K562 (cell line): ENCODE measurements around the gene TMTC3. TPM values are rescaled to one million over a fixed set of nuclear protein-coding genes. Genes with fewer than 3 reads are reported as not detected.

ENCODE experiments used
- ATAC-seq: fragments of 200-7000 bp; cut with Tn5 transposase; 3 replicates; pipeline ENCODE4 v1.9.1; 2020; ENCODE audit warnings: moderate library complexity
- BruUV-seq: library from RNA; stranded (reverse); fragments of 400-500 nt; replicated peaks from 2 replicates; lab custom pipeline; 2021; lab: Mats Ljungman, UMichigan
- CTCF ChIA-PET: fragments of 300-600 bp; formaldehyde crosslinking; extraction: SDS; loops from one replicate; lab custom pipeline; 2021; ENCODE audit warnings: low intra/inter-chr PET ratio; lab: Yijun Ruan, JAX
- POLR2A ChIA-PET: fragments of 300-600, 350-650 bp; sonication (Branson Sonifier 250); formaldehyde crosslinking; extraction: SDS; loops from one replicate; lab custom pipeline; 2021; ENCODE audit warnings: antibody characterized with exemption, inconsistent platforms; lab: Yijun Ruan, JAX
- DNase-seq, 4 experiments: peaks; one replicate each; pipeline versions ENCODE4 v3.0.0 to v3.0.0-alpha.2; 2011 to 2018; ENCODE audit warnings: low spot score in 3 of 4, mixed read lengths in 3 of 4; ENCODE audit errors: extremely low read depth in 1 of 4
- FAIRE-seq: peaks from 2 replicates; lab custom pipeline; 2011; peaks lifted over from hg19 to GRCh38; lab: Jason Lieb, UNC
- H2AFZ ChIP-seq: 2 replicates; pipeline ENCODE4 v1.6.0; 2011; ENCODE audit warnings: low read depth, low read length, control low read depth, inconsistent platforms
- H3K27ac ChIP-seq: fragments of 200-600 bp; 3 replicates; pipeline ENCODE4 v1.8.0; 2011; ENCODE audit warnings: low read depth, mild to moderate bottlenecking, control low read depth, inconsistent platforms, low read length, moderate library complexity, mixed read lengths; ENCODE audit errors: extremely low read depth
- H3K27me3 ChIP-seq, 2 experiments: fragments of 300-600 bp in 1 of 2; 2 replicates in 1 of 2; 3 replicates in 1 of 2; pipeline versions ENCODE4 v1.6.0 to v1.8.0; 2011; ENCODE audit warnings: inconsistent platforms in 2 of 2, low read length in 2 of 2, mild to moderate bottlenecking in 1 of 2, mixed read lengths in 1 of 2, moderate library complexity in 1 of 2; ENCODE audit not compliant: control insufficient read depth in 2 of 2, insufficient read depth in 2 of 2
- H3K36me3 ChIP-seq: fragments of 300-600 bp; 3 replicates; pipeline ENCODE4 v1.8.0; 2011; ENCODE audit warnings: mild to moderate bottlenecking, low read length, inconsistent platforms; ENCODE audit not compliant: control insufficient read depth, insufficient read depth
- H3K4me1 ChIP-seq, 2 experiments: fragments of 200-600 bp in 1 of 2; replicated peaks in 1 of 2; 2 replicates in 1 of 2; 3 replicates in 1 of 2; pipeline versions ENCODE4 v1.5.1 to v1.8.0; 2011; ENCODE audit warnings: inconsistent platforms in 2 of 2, low read length in 2 of 2, mild to moderate bottlenecking in 1 of 2, mixed read lengths in 1 of 2, moderate library complexity in 1 of 2; ENCODE audit not compliant: control insufficient read depth in 2 of 2, insufficient read depth in 2 of 2
- H3K4me2 ChIP-seq: 2 replicates; pipeline ENCODE4 v1.6.1; 2011; ENCODE audit warnings: low read length, control low read depth, inconsistent platforms, mixed read lengths; ENCODE audit not compliant: insufficient read depth
- H3K4me3 ChIP-seq: fragments of 200-600 bp; sonication (generic), shearing (Covaris generic); 2 replicates; pipeline ENCODE4 v1.5.1; 2016; ENCODE audit warnings: control low read depth, inconsistent platforms
- H3K79me2 ChIP-seq: fragments of 200-600 bp; 3 replicates; pipeline ENCODE4 v1.8.0; 2011; ENCODE audit warnings: low read length, inconsistent platforms; ENCODE audit not compliant: control insufficient read depth, insufficient read depth
- H3K9ac ChIP-seq, 2 experiments: 2 replicates each; pipeline versions ENCODE4 v1.6.0 to v1.6.1; 2011; ENCODE audit warnings: low read depth in 2 of 2, low read length in 2 of 2, control low read depth in 1 of 2, inconsistent platforms in 1 of 2, mild to moderate bottlenecking in 1 of 2, mixed read lengths in 1 of 2; ENCODE audit not compliant: insufficient read depth in 1 of 2
- H3K9me1 ChIP-seq: one replicate; pipeline ENCODE4 v1.6.0; 2011; ENCODE audit warnings: inconsistent platforms, mild to moderate bottlenecking, low read length, moderate library complexity; ENCODE audit not compliant: control insufficient read depth, insufficient read depth
- H3K9me3 ChIP-seq: replicated peaks from 2 replicates; pipeline ENCODE4 v1.5.1; 2011; ENCODE audit warnings: low read depth, low read length, inconsistent platforms; ENCODE audit not compliant: control insufficient read depth, insufficient read depth
- H4K20me1 ChIP-seq: replicated peaks from 2 replicates; pipeline ENCODE4 v1.6.1; 2011; ENCODE audit warnings: low read length, inconsistent platforms, mixed read lengths; ENCODE audit not compliant: control insufficient read depth, insufficient read depth
- CBX5 ChIP-seq: IDR thresholded peaks from 2 replicates; pipeline ENCODE4 v1.6.1; 2014; ENCODE audit warnings: low read depth, borderline replicate concordance
- EGR1 ChIP-seq: fragments of 450-650 bp; conservative IDR thresholded peaks from 2 replicates; pipeline ENCODE4 v1.6.1; 2017; ENCODE audit warnings: mild to moderate bottlenecking
- HIVEP1 ChIP-seq: fragments of 250-450 bp; sonication (Bioruptor Pico); IDR thresholded peaks from 2 replicates; pipeline ENCODE4 v1.4.0; 2020; ENCODE audit warnings: mild to moderate bottlenecking
- HMG20A ChIP-seq: fragments of 450-650 bp; formaldehyde crosslinking; conservative IDR thresholded peaks from 2 replicates; pipeline ENCODE4 v1.4.0; 2020; ENCODE audit warnings: mild to moderate bottlenecking, mixed read lengths
- ILK ChIP-seq: fragments of 450-650 bp; IDR thresholded peaks from 2 replicates; pipeline ENCODE4 v1.6.1; 2016; ENCODE audit warnings: missing genetic modification characterization, low read depth, mild to moderate bottlenecking, missing compliant biosample characterization, moderate library complexity, borderline replicate concordance
- KDM5B ChIP-seq: fragments of 200-600 bp; sonication (generic); IDR thresholded peaks from 2 replicates; pipeline ENCODE4 v1.6.1; 2012; ENCODE audit warnings: low read depth, mild to moderate bottlenecking, moderate library complexity, low read length, control low read depth, inconsistent platforms; ENCODE audit not compliant: insufficient replicate concordance
- POLR2A ChIP-seq: fragments of 450-650 bp; conservative IDR thresholded peaks from 2 replicates; pipeline ENCODE4 v1.6.1; 2016
- PTRF ChIP-seq: fragments of 450-650 bp; IDR thresholded peaks from 2 replicates; pipeline ENCODE4 v1.6.1; 2016; ENCODE audit warnings: mild to moderate bottlenecking, missing genetic modification characterization, missing compliant biosample characterization
- RBM22 ChIP-seq: fragments of 200-400 bp; formaldehyde crosslinking; IDR thresholded peaks from 2 replicates; pipeline ENCODE4 v1.6.1; 2018; ENCODE audit warnings: low read length, low read depth; ENCODE audit not compliant: poor library complexity, severe bottlenecking
- SMARCE1 ChIP-seq: fragments of 450-650 bp; IDR thresholded peaks from 2 replicates; pipeline ENCODE4 v1.7.1; 2016; ENCODE audit warnings: mild to moderate bottlenecking
- XRCC5 ChIP-seq: fragments of 200-400 bp; formaldehyde crosslinking; IDR thresholded peaks from 2 replicates; pipeline ENCODE4 v1.6.1; 2017; ENCODE audit warnings: low read depth, mild to moderate bottlenecking, low read length
- ZC3H4 ChIP-seq: sonication (generic); formaldehyde crosslinking; IDR thresholded peaks from 2 replicates; pipeline ENCODE4 v1.9.0; 2021; ENCODE audit warnings: missing genetic modification reagents, borderline replicate concordance
- ZKSCAN8 ChIP-seq: fragments of 200-800 bp; sonication (Bioruptor generic); IDR thresholded peaks from 2 replicates; pipeline ENCODE4 v1.6.1; 2016; ENCODE audit warnings: missing genetic modification characterization, missing compliant biosample characterization
- ZNF217 ChIP-seq: sonication (generic); formaldehyde crosslinking; IDR thresholded peaks from 2 replicates; pipeline ENCODE4 v1.8.0; 2022; ENCODE audit warnings: mild to moderate bottlenecking, missing genetic modification reagents
- ZNF639 ChIP-seq, 2 experiments: fragments of 200-800 bp in 1 of 2; sonication (Bioruptor generic) in 1 of 2; sonication (generic) in 1 of 2; formaldehyde crosslinking in 1 of 2; IDR thresholded peaks in 1 of 2; conservative IDR thresholded peaks in 1 of 2; 2 replicates each; pipeline versions ENCODE4 v1.5.0 to v1.6.1; 2016 to 2020; ENCODE audit warnings: missing compliant biosample characterization in 1 of 2, missing genetic modification characterization in 1 of 2, missing genetic modification reagents in 1 of 2
- ZNF695 ChIP-seq: fragments of 450-650 bp; formaldehyde crosslinking; IDR thresholded peaks from 2 replicates; pipeline ENCODE4 v1.4.0; 2020; ENCODE audit warnings: mild to moderate bottlenecking, moderate library complexity
- in situ Hi-C: fragments of 300-500 bp; cut with MboI; formaldehyde crosslinking; loops from 4 replicates; pipeline ENCODE4 v1.15.0; 2018; ENCODE audit warnings: inconsistent platforms, mixed read lengths
- intact Hi-C: fragments of 100-400 bp; cut with micrococcal nuclease; formaldehyde crosslinking; loops from 2 replicates; pipeline ENCODE4 v1.14.2; 2022
- polyA plus RNA-seq, 8 experiments: library from polyadenylated mRNA; depleted of rRNA in 4 of 8; stranded (reverse) in 5 of 8; unstranded in 3 of 8; fragments of >200 nt; fragmentation: Nextera tagmentation in 2 of 8; fragmentation: Illumina TruSeq in 1 of 8; extraction: Ambion mirVana in 2 of 8; extraction: Trizol in 1 of 8; gene quantifications; 2 replicates each; pipeline versions ENCODE4 v1.2.1 to v1.2.3, GENCODE V29; 2011 to 2014; ENCODE audit warnings: inconsistent platforms in 1 of 8, missing spikeins in 1 of 8
- total RNA-seq, 7 experiments: library from RNA; depleted of rRNA in 6 of 7; stranded (reverse); fragments of >200 nt in 6 of 7; fragmentation: Illumina TruSeq in 2 of 7; extraction: Trizol in 2 of 7; gene quantifications; 2 replicates each; pipeline versions ENCODE4 v1.2.1 to v1.2.3, GENCODE V29; 2011 to 2021; ENCODE audit warnings: low replicate concordance in 1 of 7
- TF ChIP-seq, protein P1 (sequence below): sonication (generic); IDR thresholded peaks from 2 replicates; pipeline ENCODE4 v1.6.1; 2016
- TF ChIP-seq, protein P2 (sequence below), 2 experiments: fragments of 450-650 bp in 1 of 2; sonication (generic) in 1 of 2; formaldehyde crosslinking; conservative IDR thresholded peaks; 2 replicates each; pipeline versions ENCODE4 v1.4.0 to v1.8.1; 2020 to 2022; ENCODE audit warnings: mild to moderate bottlenecking in 1 of 2, missing genetic modification reagents in 1 of 2

The TMTC3 gene
- total and polyA plus RNA-seq, 9 of the 15 experiments (the other 6 are each of a cell fraction or from before 2014, with no cell fraction given): 1.9 to 9.8 (median 4.7) TPM

GRCh38 chr12:88218293-88218692, 76.2 kb downstream of the TMTC3 start:
- FAIRE-seq (no peak), ATAC-seq (no peak), DNase-seq (no peak)
- H3K9ac ChIP-seq: no peak overlapping the region
- in situ Hi-C loops: no loop called here
- no peaks in the 10 kb centered on the region for H3K79me2 ChIP-seq
- POLR2A ChIA-PET: no interaction called here
- H3K9me1 ChIP-seq: no peaks in the 10 kb centered on the region
- no peaks in the 10 kb centered on the region for H3K9me3 ChIP-seq
- no TSS peak for BruUV-seq
- CTCF ChIA-PET: no interaction called here
- no peak overlapping the region for H2AFZ ChIP-seq
- H3K4me3 ChIP-seq: no peak overlapping the region
- H4K20me1 ChIP-seq: no peaks in the 10 kb centered on the region
- no peak overlapping the region for H3K4me2 ChIP-seq
- TF ChIP-seq, protein P1, sequence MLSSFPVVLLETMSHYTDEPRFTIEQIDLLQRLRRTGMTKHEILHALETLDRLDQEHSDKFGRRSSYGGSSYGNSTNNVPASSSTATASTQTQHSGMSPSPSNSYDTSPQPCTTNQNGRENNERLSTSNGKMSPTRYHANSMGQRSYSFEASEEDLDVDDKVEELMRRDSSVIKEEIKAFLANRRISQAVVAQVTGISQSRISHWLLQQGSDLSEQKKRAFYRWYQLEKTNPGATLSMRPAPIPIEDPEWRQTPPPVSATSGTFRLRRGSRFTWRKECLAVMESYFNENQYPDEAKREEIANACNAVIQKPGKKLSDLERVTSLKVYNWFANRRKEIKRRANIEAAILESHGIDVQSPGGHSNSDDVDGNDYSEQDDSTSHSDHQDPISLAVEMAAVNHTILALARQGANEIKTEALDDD: no peak
- TF ChIP-seq ZC3H4 (CRISPR knock-in tag): no peak
- TF ChIP-seq RBM22: no peak
- no peak for TF ChIP-seq ZNF639 (CRISPR knock-in tag; conservative IDR thresholded peaks at IDR 0.05 in 1 of 2, IDR thresholded peaks at IDR 0.05 in 1 of 2)
- TF ChIP-seq, protein P2, sequence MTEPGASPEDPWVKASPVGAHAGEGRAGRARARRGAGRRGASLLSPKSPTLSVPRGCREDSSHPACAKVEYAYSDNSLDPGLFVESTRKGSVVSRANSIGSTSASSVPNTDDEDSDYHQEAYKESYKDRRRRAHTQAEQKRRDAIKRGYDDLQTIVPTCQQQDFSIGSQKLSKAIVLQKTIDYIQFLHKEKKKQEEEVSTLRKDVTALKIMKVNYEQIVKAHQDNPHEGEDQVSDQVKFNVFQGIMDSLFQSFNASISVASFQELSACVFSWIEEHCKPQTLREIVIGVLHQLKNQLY (CRISPR knock-in tag; conservative IDR thresholded peaks at IDR 0.05): no peak
- TF ChIP-seq ILK: no peak
- no peak for TF ChIP-seq EGR1
- TF ChIP-seq PTRF (tag): no peak
- TF ChIP-seq XRCC5: no peak
- TF ChIP-seq ZNF695 (CRISPR knock-in tag): no peak
- TF ChIP-seq CBX5: no peak
- TF ChIP-seq KDM5B: no peak
- no peak for TF ChIP-seq SMARCE1
- TF ChIP-seq POLR2A: no peak
- no peak for TF ChIP-seq HIVEP1 (CRISPR knock-in tag)
- no peak for TF ChIP-seq ZNF217
- no peak for TF ChIP-seq ZKSCAN8
- no peak for TF ChIP-seq HMG20A (CRISPR knock-in tag)
- no peaks in the 10 kb centered on the region for H3K27me3 ChIP-seq
- no peak overlapping the region for H3K27ac ChIP-seq
- no peaks in the 10 kb centered on the region for H3K36me3 ChIP-seq
- intact Hi-C loops: no loop called here
- no peaks in the 10 kb centered on the region for H3K4me1 ChIP-seq
